HS-5 (cell line): ENCODE measurements around the gene TENM3.
A peak's percentile ranks its signal among the peaks of the same experiment; 100 is the strongest.

Experiments
- DNase-seq: peaks from one replicate; pipeline ENCODE4 v3.0.0-alpha.2; 2012; ENCODE audit warnings: low read depth

Gene TENM3

DNA sequence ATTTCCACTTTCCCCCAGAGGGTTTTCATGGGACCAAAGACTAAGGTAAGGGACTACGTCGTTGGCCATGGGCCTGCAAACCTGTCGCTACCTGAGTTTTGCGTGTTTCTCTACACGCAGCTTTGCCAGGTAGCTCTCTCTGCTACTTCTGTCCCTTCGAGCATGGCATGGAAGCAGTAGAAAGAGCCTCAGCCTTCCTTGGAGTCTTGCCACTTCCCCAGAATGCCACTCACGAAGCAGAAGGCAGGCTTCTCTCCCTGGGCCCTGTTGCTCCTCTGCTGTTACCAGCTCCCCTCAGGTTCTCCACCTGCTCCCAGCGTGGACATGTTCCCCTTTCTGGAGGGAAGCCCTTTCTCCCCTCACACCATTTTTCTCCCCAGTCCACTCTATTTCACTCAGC, 381.1 kb downstream of the TENM3 start:
- no peak for DNase-seq

DNA sequence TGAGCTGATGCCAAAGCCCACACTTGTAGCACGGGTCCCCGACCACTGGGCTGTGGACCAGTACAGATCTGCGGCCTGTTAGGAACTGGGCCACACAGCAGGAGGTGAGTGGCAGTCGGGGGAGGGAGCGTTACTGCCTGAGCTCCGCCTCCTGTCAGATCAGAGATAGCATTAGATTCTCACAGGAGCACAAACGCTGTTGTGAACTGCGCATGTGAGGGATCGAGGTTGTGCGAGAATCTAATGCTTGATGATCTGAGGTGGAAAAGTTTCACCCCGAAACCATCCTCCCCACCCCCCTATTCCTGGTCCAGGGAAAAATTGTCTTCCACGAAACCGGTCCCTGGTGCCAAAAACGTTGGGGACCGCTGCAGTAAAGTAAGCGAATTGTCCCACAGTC, 382.0 kb downstream of the TENM3 start:
- no peak for DNase-seq

DNA sequence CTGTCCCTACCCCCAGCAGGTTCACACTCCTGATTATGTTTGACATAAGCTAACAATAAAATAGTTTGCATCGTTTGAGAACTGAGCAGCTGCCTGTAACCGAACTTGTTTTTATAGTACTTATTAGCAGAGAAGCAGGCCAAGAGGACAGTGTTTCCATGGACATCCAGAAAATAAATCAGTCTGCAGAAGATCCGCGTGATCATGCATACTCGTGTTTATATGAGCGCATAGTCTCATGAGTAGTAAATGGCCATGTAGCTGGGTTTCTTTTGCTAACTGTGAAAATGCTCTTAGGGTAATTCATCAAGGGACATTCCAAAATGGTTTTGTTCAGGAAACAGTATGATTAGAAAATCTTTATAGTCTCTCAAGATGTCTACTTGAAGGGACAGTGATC, 384.8 kb downstream of the TENM3 start:
- no peak for DNase-seq

DNA sequence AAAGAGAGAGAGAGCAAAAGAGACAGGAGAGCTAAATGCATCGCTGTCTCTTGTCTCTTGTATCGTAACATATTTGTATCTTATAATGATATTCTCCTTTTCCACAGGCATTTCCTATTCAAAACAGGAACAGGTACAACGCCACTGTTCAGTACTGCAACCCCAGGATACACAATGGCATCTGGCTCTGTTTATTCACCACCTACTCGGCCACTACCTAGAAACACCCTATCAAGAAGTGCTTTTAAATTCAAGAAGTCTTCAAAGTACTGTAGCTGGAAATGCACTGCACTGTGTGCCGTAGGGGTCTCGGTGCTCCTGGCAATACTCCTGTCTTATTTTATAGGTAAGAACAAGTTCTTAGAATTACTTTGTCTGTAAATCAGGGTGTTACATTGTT, 385.3 kb downstream of the TENM3 start:
- no peak for DNase-seq

DNA sequence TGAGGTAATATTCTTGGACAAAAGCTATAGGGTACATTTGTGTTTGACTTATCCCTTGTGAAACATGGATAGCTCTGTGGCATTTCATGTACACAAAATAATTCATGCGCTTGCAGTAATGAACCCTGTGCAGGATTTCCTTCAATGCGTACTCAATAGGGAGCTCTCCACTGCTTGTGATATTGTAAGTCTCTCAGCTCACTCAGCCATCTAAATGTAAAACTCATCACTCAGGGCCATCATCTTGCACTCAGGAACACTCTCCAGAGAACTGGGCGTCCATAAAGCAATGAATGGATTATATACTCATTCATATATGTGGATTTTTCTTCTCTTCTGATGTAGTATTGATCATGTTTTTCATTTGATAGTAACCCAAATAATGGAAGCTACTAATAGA, 385.9 kb downstream of the TENM3 start:
- no peak for DNase-seq

DNA sequence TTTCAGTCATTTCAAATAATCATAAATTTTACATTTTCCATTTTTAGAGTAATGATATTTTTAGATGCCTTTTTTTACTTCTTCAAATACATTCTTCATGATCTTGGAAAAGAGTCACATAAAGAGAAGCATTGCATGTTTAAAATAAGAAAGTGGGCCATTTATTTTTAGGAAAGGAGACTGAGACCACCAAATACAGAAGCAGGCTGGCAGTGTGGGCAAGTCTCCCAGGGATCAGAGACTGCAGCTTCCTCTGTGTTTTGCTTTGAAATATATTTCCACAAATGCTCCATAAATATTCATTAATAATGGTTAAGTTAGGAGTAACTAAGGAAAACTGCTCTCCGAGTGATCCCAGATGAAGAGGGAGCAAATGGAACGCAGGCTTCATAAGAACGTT, 397.3 kb downstream of the TENM3 start:
- no peak for DNase-seq

DNA sequence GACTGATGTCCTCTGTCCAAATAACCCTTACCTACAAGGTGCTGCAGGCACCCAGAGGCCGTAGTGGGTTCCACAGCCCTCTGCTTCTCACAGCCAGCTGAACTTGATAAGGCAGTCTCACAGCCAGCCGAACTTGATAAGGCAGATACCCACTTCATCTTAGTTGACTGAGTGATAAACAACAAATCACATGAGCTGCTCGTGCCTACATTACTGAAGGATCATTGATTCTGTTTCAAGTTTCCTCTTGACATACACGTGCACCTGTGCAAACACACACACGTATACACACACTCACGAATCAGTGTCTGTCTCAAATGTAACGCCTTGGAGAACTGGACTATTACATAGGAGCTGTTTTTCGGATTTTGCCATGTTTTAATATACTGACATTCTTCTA, 397.7 kb downstream of the TENM3 start:
- DNase-seq = no peak

DNA sequence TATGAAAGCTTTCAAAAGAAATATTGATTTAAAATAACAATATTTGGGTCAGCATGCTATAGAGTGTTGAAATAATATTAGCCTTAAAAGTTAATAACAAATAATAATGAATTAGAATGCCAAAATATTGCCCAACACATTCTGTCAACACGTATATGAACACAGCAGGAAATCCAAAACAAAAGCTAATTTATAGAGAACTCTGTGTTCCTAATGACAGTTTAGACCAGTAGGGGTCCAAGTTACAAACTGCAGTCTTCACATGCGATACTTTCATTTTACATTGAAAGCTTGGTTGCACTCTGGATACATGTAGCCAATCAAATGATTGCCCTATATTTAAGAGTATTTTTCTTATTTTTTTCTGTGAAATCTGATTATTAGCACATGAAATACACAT, 399.6 kb downstream of the TENM3 start:
- no peak for DNase-seq

DNA sequence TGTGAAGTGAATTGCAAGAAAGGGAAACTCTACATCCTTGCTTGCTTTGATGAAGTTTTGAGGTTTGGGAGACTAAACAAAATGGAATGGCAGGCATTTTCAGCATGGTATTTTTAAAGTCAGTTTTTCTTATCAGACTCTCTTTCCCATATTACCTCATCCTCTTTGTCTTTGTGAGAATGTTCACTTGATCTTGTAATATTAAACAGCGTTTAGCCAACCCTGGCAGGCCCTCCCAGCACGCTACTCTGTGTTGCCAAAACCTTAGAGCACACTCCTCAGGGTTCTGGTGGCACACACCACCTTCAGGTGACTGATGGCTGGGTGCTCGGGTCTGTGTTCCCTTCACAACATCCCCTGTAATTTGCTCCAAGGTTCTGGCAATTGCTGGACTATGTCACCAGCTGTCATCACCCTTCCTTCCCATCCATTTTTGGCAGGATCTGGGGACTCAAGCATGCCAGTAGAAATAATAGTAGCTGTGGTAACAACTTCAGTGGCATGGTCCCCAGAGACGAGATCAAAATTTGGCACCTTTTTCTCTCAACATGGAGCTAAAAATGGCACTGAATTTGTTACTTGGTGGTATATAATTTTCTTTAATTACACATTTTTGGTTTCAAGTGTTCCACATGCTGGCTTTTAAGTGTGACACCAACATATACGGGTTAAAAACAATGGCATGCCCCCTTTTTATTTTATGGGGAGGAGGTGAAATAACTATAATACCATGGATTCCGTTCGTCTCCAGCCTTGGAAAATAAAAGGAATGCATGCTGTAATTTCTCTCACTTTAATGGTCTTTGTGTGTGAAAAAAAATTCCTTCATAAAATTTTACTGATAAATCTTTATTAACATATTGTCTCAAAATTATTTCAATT, 400.8 kb downstream of the TENM3 start:
- peak; percentile 68 for DNase-seq

DNA sequence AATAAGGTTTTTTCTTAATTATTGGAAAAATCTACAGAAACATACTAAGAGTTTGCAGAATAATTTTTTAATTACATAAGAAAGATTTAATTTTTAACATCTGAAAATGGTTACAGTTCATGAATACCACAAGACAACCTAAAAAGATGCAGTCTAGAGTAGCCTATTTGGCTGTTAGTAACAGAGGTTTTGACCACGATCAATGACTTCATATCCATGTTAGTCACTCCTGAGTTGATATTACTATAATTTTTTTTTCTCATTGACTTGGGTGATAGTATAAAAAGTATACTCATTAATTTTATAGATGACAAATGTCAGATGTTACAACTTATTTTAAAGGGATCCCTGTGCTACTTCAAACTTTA, 401.5 kb downstream of the TENM3 start:
- peak; percentile 18 for DNase-seq

DNA sequence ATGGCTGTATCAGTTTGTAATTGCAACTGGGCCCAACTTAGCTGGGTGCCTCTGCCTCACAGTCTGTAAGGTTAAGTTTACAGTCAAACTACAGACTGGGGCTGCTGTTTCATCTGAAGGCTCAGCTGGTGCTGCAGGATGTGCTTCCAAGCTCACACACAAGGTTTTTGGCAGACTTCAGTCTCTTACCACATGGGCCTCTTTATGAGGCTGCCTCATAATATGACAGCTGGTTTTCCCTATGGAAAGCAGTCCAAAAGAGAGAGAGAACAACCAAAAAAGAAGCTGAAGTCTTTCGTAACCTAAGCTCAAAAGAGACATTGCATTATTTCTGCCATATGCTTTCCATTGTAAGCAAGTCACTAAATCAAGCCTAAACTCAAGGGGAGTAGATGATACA, 402.3 kb downstream of the TENM3 start:
- no peak for DNase-seq

DNA sequence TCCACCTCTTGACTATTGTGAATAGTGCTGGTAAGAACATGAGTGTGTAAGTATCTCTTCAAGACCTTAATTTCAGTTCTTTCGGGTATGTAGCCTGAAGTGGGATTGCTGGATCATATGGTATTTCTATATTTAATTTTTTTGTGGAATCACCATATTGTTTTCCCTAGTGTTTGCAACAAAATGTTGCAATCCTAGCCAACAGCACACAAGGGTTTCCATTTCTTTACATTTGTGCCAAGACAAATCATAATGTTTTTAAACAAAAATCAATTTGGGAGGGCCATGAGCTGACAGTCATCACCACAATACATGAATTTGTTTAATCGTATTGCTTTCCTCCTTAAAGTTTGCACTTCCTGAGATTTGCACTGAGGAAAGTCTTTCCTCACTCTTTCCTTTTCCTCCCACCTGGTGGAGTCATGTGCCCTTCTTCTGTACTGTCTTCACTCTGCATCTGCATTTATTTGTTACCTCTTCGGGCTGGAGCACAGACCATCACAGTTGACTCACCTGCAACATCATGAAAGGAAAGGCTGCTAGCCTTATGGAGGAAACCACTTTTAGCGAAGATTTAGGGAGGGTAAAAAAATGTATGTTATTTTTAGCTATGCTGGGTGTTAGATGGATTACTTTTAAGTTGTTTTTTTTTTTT, 404.6 kb downstream of the TENM3 start:
- DNase-seq = no peak

DNA sequence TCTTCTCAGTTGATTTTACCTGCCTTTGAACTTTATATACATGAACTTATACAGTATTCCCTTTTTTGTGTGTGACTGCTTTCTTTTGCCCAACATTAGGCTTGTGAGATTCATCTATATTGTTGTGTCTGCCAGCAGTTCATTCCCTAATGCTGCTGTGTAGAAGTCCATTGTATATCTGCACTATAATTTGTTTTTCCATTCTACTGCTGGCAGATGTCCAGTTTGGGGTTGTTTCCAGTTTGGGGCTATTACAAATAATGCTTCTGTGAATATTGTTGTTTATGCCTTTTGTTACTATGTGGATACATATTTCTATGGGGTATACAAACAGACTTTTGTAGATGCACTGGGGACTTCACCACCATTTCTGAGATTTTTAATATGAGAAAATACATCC, 405.6 kb downstream of the TENM3 start:
- no peak for DNase-seq

DNA sequence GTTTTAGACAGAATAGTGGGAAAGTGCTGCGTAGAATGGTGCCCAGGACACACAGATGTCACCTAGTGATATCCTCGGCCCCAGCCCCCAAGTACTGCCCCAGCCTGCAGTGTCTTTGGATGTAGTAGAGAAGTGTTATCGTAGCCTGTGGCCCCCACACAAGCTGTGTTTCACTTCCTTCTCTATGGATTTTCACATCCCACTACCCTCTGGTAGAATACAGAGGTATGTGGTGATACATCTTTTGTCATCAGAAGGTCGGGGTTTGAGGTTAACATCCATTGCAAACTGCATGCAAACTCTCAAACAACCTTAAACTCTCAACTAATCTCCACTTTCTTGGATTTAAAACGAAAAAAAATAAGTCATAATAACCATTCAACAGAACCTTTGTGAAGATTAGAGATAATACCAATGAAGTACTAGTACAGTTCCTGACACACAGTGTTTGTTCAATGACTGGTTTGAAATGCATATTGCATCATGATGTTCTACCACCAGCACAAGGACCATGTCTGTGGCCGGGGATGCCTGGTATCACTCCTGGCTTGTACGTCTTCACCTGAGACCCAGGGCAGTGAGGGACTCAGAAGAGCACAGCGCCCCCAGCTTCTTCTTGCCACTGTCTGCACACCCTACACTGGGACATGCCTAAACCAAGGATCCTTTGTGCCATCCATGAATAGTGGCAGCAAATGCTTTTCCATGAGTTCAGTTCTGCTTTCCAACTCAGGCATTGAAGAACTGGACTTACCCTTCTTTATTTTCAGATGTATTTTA, 406.7 kb downstream of the TENM3 start:
- DNase-seq = no peak

DNA sequence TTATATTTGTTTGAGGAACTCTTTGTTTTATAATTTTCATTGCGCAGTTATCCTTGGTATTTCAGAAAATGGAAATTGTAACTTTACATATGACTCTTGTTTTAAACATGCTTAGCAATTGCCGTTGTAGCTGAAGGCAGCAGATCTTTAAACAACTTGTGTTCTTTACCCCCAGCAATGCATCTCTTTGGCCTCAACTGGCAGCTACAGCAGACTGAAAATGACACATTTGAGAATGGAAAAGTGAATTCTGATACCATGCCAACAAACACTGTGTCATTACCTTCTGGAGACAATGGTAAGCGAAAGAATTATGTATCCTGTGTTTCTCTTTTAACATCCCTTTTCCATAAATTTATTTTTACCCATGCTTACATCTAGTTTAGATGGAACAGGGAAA, 410.4 kb downstream of the TENM3 start:
- DNase-seq = no peak

DNA sequence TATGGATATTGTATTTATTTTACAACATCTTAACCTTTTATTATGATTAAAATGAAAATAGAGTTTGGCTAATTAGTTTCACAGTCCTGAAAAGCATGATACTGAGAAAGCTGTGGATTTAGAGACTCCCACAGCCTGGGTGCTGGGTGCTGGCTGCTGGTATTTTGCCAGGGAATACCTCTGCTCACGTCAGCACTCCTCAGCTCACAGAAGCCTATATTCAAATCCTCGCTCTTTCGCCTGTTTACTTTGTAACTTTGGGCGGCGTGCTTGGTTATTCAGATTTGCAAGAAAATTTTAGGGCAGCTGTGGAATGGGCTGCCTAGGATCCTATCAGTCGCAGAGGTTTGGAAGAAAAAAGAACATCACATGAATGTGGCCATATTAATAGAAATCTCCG, 412.1 kb downstream of the TENM3 start:
- DNase-seq = no peak

DNA sequence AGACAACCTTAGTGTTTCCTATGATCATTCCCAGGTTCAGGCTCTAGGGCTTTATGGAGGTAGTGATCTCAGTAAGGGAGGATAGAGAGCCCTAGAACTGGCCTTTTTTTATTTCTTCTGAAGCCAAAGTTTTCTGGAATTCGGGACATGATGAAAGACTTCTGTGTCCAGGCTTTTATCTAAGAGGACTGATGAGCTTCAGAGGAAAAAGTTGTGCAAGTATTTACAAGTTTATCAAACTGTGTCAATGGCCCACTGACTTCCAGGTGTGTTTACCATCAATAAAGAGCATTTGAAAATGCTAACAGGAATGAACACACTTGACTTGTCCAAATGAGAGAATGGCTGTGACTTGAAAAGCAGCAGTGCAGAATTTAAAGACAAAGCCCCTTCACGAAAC, 419.3 kb downstream of the TENM3 start:
- DNase-seq = no peak

DNA sequence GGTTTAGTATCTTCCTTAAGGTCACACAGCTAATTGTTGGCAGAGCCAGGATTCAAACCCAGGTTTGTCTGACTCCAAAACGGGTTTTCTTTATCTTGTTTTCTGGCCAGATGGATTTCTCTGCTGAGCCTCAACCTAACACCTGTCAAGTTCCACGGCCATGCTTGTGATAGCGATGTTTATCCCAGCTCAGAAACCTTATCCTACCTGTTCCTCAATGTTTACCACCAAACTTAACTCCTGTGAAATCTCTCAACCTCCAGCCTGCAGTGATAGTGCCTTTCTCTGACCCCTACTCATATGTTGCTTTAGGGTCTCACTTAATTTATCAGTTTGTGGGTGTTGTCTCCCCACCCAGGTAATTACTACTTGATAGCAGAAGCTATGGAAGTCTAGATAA, 428.0 kb downstream of the TENM3 start:
- DNase-seq = no peak

DNA sequence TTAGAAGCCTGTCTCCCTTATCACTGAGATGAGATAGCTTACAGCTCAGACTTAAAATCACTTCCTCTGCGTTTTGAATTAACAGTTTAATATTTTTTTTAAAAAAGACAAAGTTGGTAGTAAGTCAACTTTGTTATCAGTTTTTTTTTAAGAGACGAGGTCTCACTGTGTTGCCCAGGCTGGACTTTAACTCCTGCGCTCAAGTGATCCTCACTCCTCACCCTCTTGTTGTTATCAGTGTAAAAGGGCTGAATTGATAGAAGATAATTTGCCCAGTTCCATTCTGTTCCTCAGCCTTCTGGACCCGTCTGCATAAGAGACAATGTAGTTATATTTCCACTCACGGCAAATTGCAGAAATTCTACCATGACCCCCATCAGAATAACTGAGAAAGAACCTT, 428.5 kb downstream of the TENM3 start:
- DNase-seq = no peak

DNA sequence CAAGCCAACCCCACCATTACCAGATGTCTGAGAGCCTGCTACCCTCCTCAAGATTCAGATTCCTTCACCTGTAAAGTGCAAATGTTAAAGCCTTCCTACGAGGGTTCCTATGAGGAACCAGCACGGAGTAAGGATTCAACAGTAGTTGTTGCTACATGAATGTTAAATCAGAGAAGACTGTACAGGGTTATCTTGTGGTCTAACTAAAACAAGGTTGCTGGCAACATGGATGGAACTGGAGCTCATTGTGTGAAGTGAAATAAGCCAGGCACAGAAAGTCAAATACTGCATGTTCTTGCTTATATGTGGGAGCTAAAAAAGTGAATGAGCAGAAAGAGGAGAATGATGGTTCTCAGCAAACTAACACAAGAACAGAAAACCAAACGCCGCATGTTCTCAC, 435.4 kb downstream of the TENM3 start:
- no peak for DNase-seq

DNA sequence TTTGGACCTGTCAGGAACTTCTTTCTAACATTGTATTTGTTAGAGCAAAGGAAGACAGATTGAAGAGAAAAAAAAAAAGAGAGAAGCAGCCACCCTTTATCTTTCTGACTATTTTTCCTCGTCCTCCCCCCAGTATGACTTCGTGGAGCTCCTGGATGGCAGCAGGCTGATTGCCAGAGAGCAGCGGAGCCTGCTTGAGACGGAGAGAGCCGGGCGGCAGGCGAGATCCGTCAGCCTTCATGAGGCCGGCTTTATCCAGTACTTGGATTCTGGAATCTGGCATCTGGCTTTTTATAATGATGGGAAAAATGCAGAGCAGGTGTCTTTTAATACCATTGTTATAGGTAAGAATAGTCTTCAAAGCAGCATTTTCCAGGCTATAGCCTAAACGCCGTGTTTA, 436.3 kb downstream of the TENM3 start:
- DNase-seq = no peak

DNA sequence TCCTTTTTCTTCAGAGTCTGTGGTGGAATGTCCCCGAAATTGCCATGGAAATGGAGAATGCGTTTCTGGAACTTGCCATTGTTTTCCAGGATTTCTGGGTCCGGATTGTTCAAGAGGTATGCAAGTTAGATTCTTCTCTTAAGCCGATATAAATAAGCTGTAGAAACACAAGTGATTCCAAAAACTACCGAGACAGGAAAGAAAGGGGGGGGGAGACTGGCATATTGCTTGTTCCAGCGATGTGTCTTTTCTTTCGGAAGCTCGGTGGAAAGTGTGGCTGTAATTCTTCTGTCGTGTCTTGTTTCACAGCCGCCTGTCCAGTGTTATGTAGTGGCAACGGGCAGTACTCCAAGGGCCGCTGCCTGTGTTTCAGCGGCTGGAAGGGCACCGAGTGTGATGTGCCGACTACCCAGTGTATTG, 437.0 kb downstream of the TENM3 start:
- no peak for DNase-seq

DNA sequence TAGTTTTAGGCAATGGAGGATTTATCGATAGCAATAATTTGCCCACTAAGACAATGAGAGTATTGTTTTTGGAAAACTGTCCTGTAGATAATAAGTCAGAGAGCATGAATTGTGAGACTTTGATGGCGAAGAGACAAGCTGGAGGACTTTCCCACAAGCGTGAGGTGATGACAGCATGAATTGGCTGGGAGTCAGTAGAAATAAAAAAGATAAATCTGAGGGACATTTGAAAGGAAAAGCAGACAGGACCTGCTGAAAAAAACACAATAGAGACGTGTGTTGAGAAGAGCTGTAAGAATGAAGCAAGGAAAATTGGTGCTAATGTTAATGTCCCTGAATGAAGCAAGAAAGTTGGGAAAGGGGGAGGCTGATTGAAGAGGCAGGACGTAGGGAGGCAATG, 440.5 kb downstream of the TENM3 start:
- no peak for DNase-seq
